Spleen (tissue), 11 donors: Measurements from ENCODE around the gene SMIM29. TPM values are rescaled to one million over a fixed set of nuclear protein-coding genes. Genes with fewer than 3 reads are reported as not detected.
"Not testable (repeated sequence)": the region's sequence is repeated elsewhere in the genome, so short reads cannot be mapped to it uniquely, and the experiment has no call there.

Experiments used
- DNase-seq: peaks from one replicate; pipeline ENCODE4 v3.0.0-alpha.2; 2020
- H3K27ac ChIP-seq, 8 donors: fragments of 200-600 bp; sonication (generic) in 7 of 8; 1 replicate in 4 of 8; 2 replicates in 4 of 8; pipeline versions ENCODE4 v1.5.0 to v1.8.0; 2016 to 2021; ENCODE audit warnings: inconsistent platforms in 4 of 8, mild to moderate bottlenecking in 4 of 8, moderate library complexity in 1 of 8
- H3K27me3 ChIP-seq, 7 donors: fragments of 200-600 bp; sonication (generic) in 6 of 7; replicated peaks in 1 of 7; 1 replicate in 4 of 7; 2 replicates in 3 of 7; pipeline versions ENCODE4 v1.5.0 to v1.8.0; 2016 to 2021; ENCODE audit warnings: inconsistent platforms in 3 of 7, mild to moderate bottlenecking in 1 of 7
- H3K36me3 ChIP-seq, 6 donors: fragments of 200-600 bp; sonication (generic) in 5 of 6; 1 replicate in 4 of 6; 2 replicates in 2 of 6; pipeline versions ENCODE4 v1.5.0 to v1.8.0; 2016 to 2021; ENCODE audit warnings: inconsistent platforms in 2 of 6
- H3K4me1 ChIP-seq, 6 donors: fragments of 200-600 bp; sonication (generic) in 5 of 6; 1 replicate in 3 of 6; 2 replicates in 3 of 6; pipeline versions ENCODE4 v1.5.0 to v1.8.0; 2016 to 2021; ENCODE audit warnings: inconsistent platforms in 3 of 6
- H3K4me3 ChIP-seq, 8 donors: fragments of 200-600 bp; sonication (generic) in 7 of 8; 1 replicate in 4 of 8; 2 replicates in 4 of 8; pipeline versions ENCODE4 v1.5.0 to v1.8.0; 2016 to 2021; ENCODE audit warnings: inconsistent platforms in 4 of 8, mild to moderate bottlenecking in 4 of 8, moderate library complexity in 2 of 8
- H3K9me3 ChIP-seq, 8 donors: fragments of 200-600 bp; sonication (generic) in 7 of 8; 1 replicate in 4 of 8; 2 replicates in 4 of 8; pipeline versions ENCODE4 v1.5.0 to v1.8.0; 2016 to 2021; ENCODE audit warnings: inconsistent platforms in 4 of 8
- POLR2A ChIP-seq, 3 donors: fragments of 450-650 bp; IDR thresholded peaks; one replicate each; pipeline ENCODE4 v1.5.1; 2017; ENCODE audit warnings: antibody characterized with exemption in 3 of 3, mild to moderate bottlenecking in 1 of 3
- POLR2AphosphoS5 ChIP-seq, 3 donors: sonication (generic); formaldehyde crosslinking; IDR thresholded peaks; one replicate each; pipeline ENCODE4 v1.5.1; 2017; ENCODE audit warnings: antibody characterized with exemption in 3 of 3
- WGBS, 5 donors: extraction: QIAGEN DNeasy Blood & Tissue Kit in 3 of 5; methylation state at CpG; one replicate each; pipeline versions ENCODE4 v1.1.5 to v1.1.7; 2013 to 2018; 5-methylcytosine and 5-hydroxymethylcytosine counted together
- intact Hi-C: fragments of 100-400 bp; cut with DNase I; formaldehyde crosslinking; loops from one replicate; pipeline ENCODE4 v1.15.0; 2023; ENCODE audit warnings: low total_unique reads
- polyA plus RNA-seq, 3 donors: library from polyadenylated mRNA; stranded (reverse); fragments of 200-250 nt; gene quantifications; one replicate each; pipeline ENCODE4 v1.2.1, GENCODE V29; 2013
- total RNA-seq, 7 donors: library from RNA; depleted of rRNA in 3 of 7; stranded (reverse); fragments of >200 nt in 3 of 7; fragmentation: NEBNext Ultra II Directional in 4 of 7; extraction: Animal tissue kit (Norgen Biotek cat#: 25700) in 4 of 7; gene quantifications; one replicate each; pipeline versions ENCODE4 v1.1.0 to v1.2.1, GENCODE V29; 2016 to 2021
- TF ChIP-seq, protein P1 (sequence below), 11 experiments: fragments of 200-600 bp in 7 of 11; fragments of 450-650 bp in 4 of 11; sonication (generic) in 4 of 11; IDR thresholded peaks in 8 of 11; conservative IDR thresholded peaks in 3 of 11; 1 replicate in 7 of 11; 2 replicates in 4 of 11; pipeline versions ENCODE4 v1.4.0 to v1.8.0; 2016 to 2021; ENCODE audit warnings: antibody characterized with exemption in 11 of 11, inconsistent platforms in 4 of 11, mild to moderate bottlenecking in 1 of 11
- donor health status: healthy with polysubstance abuse.
- donor health status: DM: no; HTN: no; CAD: no; lungs with moderate emphysema.
- donor health status: DM: no; HTN: no; CAD: no.
- donor health status: Bipolar disorder and iron deficiency.
- donor health status: healthy.
- donor health status: DM: no; HTN: no; CAD: no.
- donor health status: DM: yes; HTN: yes; CAD: no.

Gene SMIM29
- total and polyA plus RNA-seq, 10 donors = 24.7 to 73.7 (median 36.4) TPM

DNA sequence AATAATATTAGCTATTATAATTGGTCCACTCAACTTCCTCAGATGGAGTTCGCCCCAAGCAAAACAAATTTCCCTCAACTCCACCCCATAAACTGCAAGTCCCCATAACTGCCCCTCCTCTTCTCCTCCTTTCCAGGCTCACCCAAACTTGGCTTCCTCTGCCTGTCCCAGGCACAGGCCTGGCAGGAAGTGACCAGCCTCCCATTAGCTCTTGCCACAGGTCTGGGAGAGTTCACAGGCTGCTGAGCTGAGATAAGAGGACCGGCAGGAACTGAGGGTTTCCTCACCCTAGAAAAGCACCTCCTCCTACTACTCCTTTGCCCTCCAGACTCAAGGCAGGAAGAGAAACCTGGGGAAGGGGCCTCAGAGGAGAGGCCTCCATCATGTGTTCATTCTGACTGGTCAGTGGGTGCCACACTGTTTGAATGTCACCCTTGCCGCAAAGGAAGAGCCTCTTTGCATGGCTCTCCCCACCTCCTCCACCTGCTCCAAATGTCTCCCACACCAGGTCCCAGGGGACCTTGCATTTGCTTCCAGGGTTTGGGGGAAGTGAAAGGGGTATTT is 24.5 kb upstream of the SMIM29 start:
- intact Hi-C loops = no loop called here
- no peak for TF ChIP-seq POLR2A (IDR thresholded peaks at IDR 0.05)
- peak in 2 of 3 donors; percentile 82 to 86 for TF ChIP-seq POLR2AphosphoS5 (IDR thresholded peaks at IDR 0.05)
- H3K4me3 ChIP-seq = peak overlapping the region in 1 of 8 donors; percentile 15
- H3K27me3 ChIP-seq = no peaks in the 10 kb centered on the region
- H3K36me3 ChIP-seq = peaks cover 0 to under 1% (median 0%) of the 10 kb centered on the region in 6 donors
- WGBS, 5 donors = 16 to 42% (median 22%) methylated on average over 3 of the region's 3 CpGs
- H3K4me1 ChIP-seq = peaks cover 4 to 35% (median 25%) of the 10 kb centered on the region in 6 donors
- peak; percentile 85 for DNase-seq
- no peaks in the 10 kb centered on the region for H3K9me3 ChIP-seq
- H3K27ac ChIP-seq = peak overlapping the region in 7 of 8 donors; percentile 15 to 74 (median 57)

DNA sequence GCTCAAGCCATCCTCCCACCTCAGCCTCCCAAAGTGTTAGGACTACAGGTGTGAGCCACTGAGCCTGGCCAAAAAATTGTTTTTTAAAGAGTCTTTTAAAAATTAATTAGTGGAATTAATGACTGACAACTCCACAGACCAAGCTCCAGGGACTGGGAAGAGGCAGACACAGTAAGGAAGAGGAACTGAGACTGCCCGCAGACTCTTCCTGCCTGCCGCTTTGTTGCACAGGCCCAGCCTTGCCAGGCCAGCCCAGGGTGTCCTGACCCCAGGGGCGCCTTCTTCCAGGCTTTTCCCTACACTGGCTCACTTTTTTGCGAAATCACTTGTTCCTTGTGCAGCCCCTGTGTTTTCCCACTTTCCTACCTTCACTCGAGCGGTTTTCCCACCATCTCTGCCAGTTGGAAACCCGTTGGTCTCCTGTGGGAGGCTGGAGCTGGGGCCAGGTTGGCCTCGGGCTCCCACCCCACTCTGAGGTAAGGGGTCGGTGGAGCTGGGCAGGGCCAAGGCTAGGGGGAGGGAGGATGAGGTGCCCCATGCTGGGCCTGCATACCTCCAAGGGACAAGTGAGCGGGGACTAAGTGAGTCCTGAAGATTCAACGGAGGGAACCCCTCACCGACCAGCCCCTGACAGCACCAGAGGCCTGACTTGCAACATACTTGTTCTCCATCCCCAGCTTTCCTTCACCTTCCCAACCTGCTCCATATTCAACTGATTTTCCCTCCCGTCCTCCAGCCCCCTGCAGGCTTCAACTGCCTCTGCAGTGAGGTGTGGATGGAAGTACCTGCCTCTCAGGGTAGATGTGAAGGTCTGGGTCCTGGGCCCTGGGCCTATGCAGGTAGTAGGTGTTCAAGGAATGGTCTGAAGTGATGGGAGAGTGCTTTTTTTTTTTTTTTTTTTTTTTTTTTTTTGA is 23.5 kb upstream of the SMIM29 start:
- no peaks in the 10 kb centered on the region for H3K36me3 ChIP-seq
- peak overlapping the region in 5 of 8 donors; percentile 36 to 72 (median 52) for H3K27ac ChIP-seq
- peaks cover 4 to 35% (median 25%) of the 10 kb centered on the region in 6 donors for H3K4me1 ChIP-seq
- intact Hi-C loops = no loop called here
- H3K4me3 ChIP-seq = no peak overlapping the region
- TF ChIP-seq POLR2A (IDR thresholded peaks at IDR 0.05) = no peak
- TF ChIP-seq POLR2AphosphoS5 (IDR thresholded peaks at IDR 0.05) = peak in 1 of 3 donors; percentile 28
- no peaks in the 10 kb centered on the region for H3K9me3 ChIP-seq
- 63 to 80% (median 76%) methylated on average over 13 of the region's 13 CpGs for WGBS, 5 donors
- DNase-seq = peak; percentile 87
- H3K27me3 ChIP-seq = no peaks in the 10 kb centered on the region

DNA sequence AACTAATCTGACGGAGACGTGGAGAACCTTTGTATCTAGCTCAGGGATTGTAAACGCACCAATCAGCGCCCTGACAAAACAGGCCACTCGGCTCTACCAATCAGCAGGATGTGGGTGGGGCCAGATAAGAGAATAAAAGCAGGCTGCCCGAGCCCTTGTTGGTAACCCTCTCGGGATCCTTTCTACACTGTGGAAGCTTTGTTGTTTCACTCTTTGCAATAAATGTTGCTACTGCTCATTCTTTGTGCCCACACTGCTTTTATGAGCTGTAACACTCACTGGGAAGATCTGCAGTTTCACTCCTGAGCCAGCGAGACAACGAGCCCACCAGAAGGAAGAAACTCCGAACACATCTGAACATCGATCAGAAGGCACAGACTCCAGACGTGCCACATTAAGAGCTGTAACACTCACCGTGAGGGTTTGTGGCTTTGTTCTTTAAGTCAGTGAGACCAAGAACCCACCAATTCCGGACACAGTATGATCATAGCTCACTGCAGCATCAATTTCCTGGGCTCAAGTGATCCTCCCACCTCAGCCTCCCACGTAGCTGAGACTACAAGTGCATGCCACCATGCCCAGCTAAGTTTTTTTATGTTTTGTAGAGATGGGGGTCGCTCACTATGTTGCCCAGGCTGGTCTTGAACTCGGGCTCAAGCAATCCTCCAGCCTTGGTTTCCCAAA is 21.0 kb upstream of the SMIM29 start:
- H3K4me1 ChIP-seq = peaks cover 4 to 28% (median 23%) of the 10 kb centered on the region in 6 donors
- DNase-seq, H3K4me3 ChIP-seq, H3K9me3 ChIP-seq, H3K36me3 ChIP-seq, intact Hi-C loops, H3K27me3 ChIP-seq: not testable (repeated sequence)
- peak overlapping the region in 1 of 8 donors; percentile 10 for H3K27ac ChIP-seq
- WGBS, 5 donors = 72 to 84% (median 76%) methylated on average over 17 of the region's 17 CpGs

DNA sequence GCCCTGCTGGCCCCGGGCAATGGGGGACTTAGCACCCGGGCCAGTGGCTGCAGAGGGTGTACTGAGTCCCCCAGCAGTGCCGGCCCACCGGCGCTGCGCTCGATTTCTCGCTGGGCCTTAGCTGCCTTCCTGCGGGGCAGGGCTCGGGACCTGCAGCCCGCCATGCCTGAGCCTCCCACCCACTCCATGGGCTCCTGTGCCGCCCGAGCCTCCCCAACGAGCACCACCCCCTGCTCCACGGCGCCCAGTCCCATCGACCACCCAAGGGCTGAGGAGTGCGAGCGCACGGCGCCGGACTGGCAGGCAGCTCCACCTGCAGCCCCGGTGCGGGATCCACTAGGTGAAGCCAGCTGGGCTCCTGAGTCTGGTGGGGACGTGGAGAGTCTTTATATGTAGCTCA is 20.3 kb upstream of the SMIM29 start:
- H3K27me3 ChIP-seq, H3K27ac ChIP-seq, H3K4me3 ChIP-seq, intact Hi-C loops, H3K36me3 ChIP-seq, DNase-seq, H3K9me3 ChIP-seq: not testable (repeated sequence)
- peaks cover 4 to 27% (median 23%) of the 10 kb centered on the region in 6 donors for H3K4me1 ChIP-seq
- 91 to 97% (median 95%) methylated on average over 4 to 22 of the region's 25 CpGs; no CpG with 5 or more reads in 1 of the 5 donors for WGBS, 5 donors

DNA sequence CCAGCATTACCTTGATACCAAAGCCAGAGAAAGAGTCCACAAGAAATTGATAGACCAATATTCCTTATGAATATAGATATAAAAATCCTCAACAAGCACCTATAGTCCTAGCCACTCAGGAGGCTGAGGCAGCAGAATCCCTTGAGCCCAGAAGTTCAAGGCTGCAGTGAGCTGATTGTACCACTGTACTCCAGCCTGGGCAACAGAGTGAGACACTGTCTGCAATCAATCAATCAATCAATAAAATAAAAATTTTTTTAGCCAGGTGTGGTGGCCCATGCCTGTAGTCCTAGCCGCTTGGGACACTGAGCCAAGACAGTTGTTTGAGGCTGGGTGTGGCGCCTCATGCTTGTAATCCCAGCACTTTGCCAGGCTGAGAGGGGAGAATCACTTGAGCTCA is 18.9 kb upstream of the SMIM29 start:
- peaks cover 0 to 12% (median 10%) of the 10 kb centered on the region in 8 donors for H3K9me3 ChIP-seq
- H3K27me3 ChIP-seq = no peaks in the 10 kb centered on the region
- DNase-seq = no peak
- intact Hi-C loops = no loop called here
- H3K36me3 ChIP-seq = peaks cover 0 to 7% (median 0%) of the 10 kb centered on the region in 6 donors
- TF ChIP-seq POLR2A (IDR thresholded peaks at IDR 0.05) = no peak
- TF ChIP-seq, protein P1, sequence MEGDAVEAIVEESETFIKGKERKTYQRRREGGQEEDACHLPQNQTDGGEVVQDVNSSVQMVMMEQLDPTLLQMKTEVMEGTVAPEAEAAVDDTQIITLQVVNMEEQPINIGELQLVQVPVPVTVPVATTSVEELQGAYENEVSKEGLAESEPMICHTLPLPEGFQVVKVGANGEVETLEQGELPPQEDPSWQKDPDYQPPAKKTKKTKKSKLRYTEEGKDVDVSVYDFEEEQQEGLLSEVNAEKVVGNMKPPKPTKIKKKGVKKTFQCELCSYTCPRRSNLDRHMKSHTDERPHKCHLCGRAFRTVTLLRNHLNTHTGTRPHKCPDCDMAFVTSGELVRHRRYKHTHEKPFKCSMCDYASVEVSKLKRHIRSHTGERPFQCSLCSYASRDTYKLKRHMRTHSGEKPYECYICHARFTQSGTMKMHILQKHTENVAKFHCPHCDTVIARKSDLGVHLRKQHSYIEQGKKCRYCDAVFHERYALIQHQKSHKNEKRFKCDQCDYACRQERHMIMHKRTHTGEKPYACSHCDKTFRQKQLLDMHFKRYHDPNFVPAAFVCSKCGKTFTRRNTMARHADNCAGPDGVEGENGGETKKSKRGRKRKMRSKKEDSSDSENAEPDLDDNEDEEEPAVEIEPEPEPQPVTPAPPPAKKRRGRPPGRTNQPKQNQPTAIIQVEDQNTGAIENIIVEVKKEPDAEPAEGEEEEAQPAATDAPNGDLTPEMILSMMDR (IDR thresholded peaks at IDR 0.05 in 8 of 11, conservative IDR thresholded peaks at IDR 0.05 in 3 of 11) = no peak
- TF ChIP-seq POLR2AphosphoS5 (IDR thresholded peaks at IDR 0.05) = no peak
- peaks cover 4 to 15% (median 12%) of the 10 kb centered on the region in 6 donors for H3K4me1 ChIP-seq
- no peak overlapping the region for H3K27ac ChIP-seq
- 94 to 100% (median 100%) methylated on average over 2 of the region's 2 CpGs for WGBS, 5 donors
- no peak overlapping the region for H3K4me3 ChIP-seq

DNA sequence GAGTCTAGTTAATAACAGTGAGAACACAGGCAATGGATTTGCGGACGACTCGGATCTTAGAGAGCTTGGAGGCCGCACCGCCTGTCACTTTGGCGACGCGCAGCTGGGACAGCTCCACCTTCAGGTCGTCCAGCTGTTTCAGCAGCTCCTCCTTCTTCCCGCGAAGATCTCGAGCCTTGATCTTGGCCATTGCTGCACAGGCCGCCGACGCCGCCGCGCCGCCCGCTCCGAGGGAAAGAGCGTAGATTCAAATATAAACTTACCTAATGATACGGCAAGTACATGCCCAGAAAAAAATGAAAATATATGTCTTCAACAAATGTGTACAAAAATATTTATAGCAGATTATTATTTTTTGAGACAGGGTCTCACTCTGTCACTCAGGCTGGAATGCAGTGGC is 14.7 kb upstream of the SMIM29 start:
- H3K4me1 ChIP-seq, H3K27me3 ChIP-seq, intact Hi-C loops, H3K27ac ChIP-seq, H3K36me3 ChIP-seq, DNase-seq, H3K4me3 ChIP-seq: not testable (repeated sequence)
- H3K9me3 ChIP-seq = peaks cover 0 to 32% (median 14%) of the 10 kb centered on the region in 8 donors
- WGBS, 5 donors = 93 to 95% (median 93%) methylated on average over 23 of the region's 23 CpGs
